Measurements from ENCODE around the gene MYO9B. TPM values are rescaled to one million over a fixed set of nuclear protein-coding genes. Genes with fewer than 3 reads are reported as not detected.
"Not testable (repeated sequence)": the region's sequence is repeated elsewhere in the genome, so short reads cannot be mapped to it uniquely, and the experiment has no call there.

MYO9B gene
- total RNA-seq, 1 donor from 2014 or later, result 32.4 TPM

- peak; percentile 81 for DNase-seq
- ATAC-seq (ENCODE audit: poor library complexity), result peak; percentile 79
- intact Hi-C loops (cut with DNase I), result no loop called here
Measured at GRCh38 chr19:17125728-17126677, 50.4 kb downstream of the MYO9B start.

DNA sequence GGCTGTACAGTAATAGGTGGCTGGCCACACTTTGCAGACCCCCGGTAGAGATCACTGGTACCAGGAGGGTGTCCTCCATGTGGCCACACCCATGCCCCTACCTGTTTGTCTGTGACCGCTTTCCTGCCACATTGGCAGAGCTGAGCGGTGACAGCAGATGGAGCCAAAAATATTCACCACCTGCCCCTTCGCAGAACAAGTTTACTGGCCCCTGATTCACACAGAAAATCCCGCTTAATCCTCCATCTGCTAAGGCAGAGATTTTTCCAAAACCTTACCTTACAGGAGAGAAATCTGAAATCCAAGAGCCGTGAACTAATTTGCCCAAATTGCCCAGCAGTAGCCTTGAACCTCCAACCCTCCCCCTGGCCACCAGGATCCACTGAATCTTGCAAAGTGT is 52.1 kb downstream of the MYO9B start:
- ATAC-seq (ENCODE audit: poor library complexity) (no peak), DNase-seq (no peak)
- intact Hi-C loops (cut with DNase I), result no loop called here

GRCh38 chr19:17128403-17128802 is 52.8 kb downstream of the MYO9B start:
- intact Hi-C loops (cut with DNase I), result no loop called here
- no peak for DNase-seq
- ATAC-seq (ENCODE audit: poor library complexity), result no peak

GRCh38 chr19:17128820-17129219 is 53.2 kb downstream of the MYO9B start:
- no peak for DNase-seq
- intact Hi-C loops (cut with DNase I), result no loop called here
- no peak for ATAC-seq (ENCODE audit: poor library complexity)

DNA sequence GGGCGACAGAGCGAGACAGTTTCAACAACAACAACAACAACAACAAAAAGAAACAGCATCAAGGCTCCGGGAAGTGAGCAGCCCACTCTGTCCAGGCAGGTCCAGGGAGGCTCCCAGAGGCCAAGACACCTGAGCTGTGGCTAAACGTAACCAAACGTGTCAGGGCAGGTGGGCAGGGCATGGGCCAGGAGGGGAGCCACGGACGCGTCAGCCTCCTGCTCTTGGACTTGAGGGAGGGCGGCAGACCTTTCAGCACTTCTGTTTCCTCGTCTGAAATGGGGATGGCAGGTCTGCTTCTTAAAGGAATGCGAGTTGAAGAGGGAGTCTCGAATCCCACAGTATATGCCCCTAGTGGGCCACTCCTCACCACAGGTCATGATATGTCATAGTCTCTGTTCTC is 53.8 kb downstream of the MYO9B start:
- ATAC-seq (ENCODE audit: poor library complexity), result no peak
- intact Hi-C loops (cut with DNase I), result no loop called here
- no peak for DNase-seq

- peak; percentile 95 for DNase-seq
- intact Hi-C loops (cut with DNase I), result loop anchor here (5.0 kb wide), 1 partner anchor 58 kb away; the partner anchor contains the start of genes HAUS8 and MYO9B
- ATAC-seq (ENCODE audit: poor library complexity), result peak; percentile 87
Measured at GRCh38 chr19:17135001-17135853, 59.6 kb downstream of the MYO9B start.

- intact Hi-C loops (cut with DNase I), result loop anchor here (5.0 kb wide), 1 partner anchor 59 kb away; the partner anchor contains the start of genes HAUS8 and MYO9B
- DNase-seq, result no peak
- peak; percentile 5 for ATAC-seq (ENCODE audit: poor library complexity)
Measured at GRCh38 chr19:17136021-17136420, 60.4 kb downstream of the MYO9B start.

DNA sequence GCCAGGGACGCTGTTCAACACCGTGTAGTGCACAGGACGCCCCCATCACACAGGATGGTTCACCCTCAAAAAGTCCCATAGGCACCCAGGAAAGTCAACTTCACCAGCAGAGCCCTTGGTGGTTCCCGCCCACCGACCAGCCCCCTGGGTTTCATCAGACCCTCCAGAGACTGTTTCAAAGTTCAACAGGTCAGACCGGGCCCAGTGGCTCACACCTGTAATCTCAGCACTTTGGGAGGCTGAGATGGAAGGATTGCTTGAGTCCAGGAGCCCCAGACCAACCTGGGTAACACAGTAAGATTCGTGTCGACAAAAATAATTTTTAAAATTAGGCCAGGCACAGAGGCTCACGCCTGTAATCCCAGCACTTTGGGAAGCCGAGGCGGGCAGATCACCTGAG is 61.0 kb downstream of the MYO9B start:
- ATAC-seq (ENCODE audit: poor library complexity), result no peak
- intact Hi-C loops (cut with DNase I), result loop anchor here (5.0 kb wide), 1 partner anchor 59 kb away; the partner anchor contains the start of genes HAUS8 and MYO9B

DNA sequence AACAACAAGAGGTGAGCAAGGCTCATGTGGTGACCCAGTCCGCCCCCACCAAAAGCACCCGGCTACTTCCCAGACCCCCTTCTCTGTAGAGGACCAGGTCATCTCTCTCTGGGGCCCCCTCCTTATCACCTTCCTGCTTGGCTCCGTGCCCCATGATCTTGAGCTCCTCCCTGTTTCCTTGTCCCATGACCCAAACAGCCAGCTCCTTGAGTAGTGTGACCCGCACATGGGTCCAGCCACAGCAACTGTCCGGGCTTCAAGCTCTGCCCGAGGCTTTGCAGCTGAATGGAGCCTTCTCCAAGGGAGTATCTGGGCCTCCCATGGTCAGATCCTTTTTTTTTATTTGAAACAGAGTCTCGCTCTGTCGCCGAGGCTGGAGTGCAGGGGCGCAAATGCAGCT is 61.8 kb downstream of the MYO9B start:
- intact Hi-C loops (cut with DNase I), result loop anchor here (5.0 kb wide), 1 partner anchor 60 kb away; the partner anchor contains the start of genes HAUS8 and MYO9B
- DNase-seq (no peak), ATAC-seq (ENCODE audit: poor library complexity) (no peak)

More for the DNA sequence above, 61.0 kb downstream of the MYO9B start:
- no peak for DNase-seq

DNA sequence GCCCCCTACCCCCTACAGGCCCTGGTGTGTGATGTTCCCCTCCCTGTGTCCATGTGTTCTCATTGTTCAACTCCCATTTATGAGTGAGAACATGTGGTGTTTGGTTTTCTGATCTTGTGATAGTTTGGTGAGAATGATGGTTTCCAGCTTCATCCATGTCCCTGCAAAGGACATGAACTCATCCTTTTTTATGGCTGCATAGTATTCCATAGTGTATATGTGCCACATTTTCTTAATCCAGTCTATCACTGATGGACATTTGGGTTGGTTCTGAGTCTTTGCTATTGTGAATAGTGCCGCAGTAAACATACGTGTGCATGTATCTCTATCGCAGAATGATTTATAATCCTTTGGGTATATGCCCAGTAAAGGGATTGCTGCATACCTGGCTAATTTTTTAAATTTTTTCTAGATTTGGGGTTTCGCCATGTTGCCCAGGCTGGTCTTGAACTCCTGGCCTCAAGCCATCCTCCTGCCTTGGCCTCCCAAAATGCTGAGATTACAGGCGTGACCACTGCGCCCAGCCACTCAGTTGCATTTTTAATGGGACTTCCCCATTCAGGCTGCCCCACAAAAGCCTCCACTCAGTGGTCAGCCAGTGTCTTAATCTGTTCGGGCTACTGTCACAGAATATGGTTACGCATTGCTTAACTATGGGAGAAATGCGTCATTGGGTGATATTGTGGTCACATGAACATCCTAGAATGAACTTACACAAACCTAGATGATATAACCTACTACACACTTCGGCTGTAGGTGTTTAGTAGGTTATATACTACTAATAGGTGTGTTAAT is 62.7 kb downstream of the MYO9B start:
- ATAC-seq (ENCODE audit: poor library complexity); DNase-seq: not testable (repeated sequence)
- intact Hi-C loops (cut with DNase I), result loop anchor here (5.0 kb wide), 1 partner anchor 61 kb away; the partner anchor contains the start of genes HAUS8 and MYO9B

- ATAC-seq (ENCODE audit: poor library complexity) (peak; percentile 69), DNase-seq (peak; percentile 79)
- intact Hi-C loops (cut with DNase I), result loop anchor here (5.0 kb wide), 1 partner anchor 62 kb away; the partner anchor contains the start of genes HAUS8 and MYO9B
Measured at GRCh38 chr19:17138937-17139598, 63.5 kb downstream of the MYO9B start.

GRCh38 chr19:17144771-17145170 is 69.2 kb downstream of the MYO9B start:
- ATAC-seq (ENCODE audit: poor library complexity), result peak; percentile 9
- DNase-seq, result peak; percentile 51
- intact Hi-C loops (cut with DNase I), result not testable (repeated sequence)

- no peak for ATAC-seq (ENCODE audit: poor library complexity)
- intact Hi-C loops (cut with DNase I), result no loop called here
- peak; percentile 22 for DNase-seq
Measured at GRCh38 chr19:17145546-17146497, 70.2 kb downstream of the MYO9B start.

- intact Hi-C loops (cut with DNase I), result no loop called here
- peak; percentile 13 for DNase-seq
- ATAC-seq (ENCODE audit: poor library complexity), result no peak
Measured at GRCh38 chr19:17148130-17148529, 72.6 kb downstream of the MYO9B start.

GRCh38 chr19:17149393-17150135 is 74.0 kb downstream of the MYO9B start:
- ATAC-seq (ENCODE audit: poor library complexity) (no peak), DNase-seq (peak; percentile 23)
- intact Hi-C loops (cut with DNase I), result no loop called here

- intact Hi-C loops (cut with DNase I), result no loop called here
- no peak for ATAC-seq (ENCODE audit: poor library complexity)
- no peak for DNase-seq
Measured at GRCh38 chr19:17153996-17154395, 78.4 kb downstream of the MYO9B start.

Measured in Right ventricle myocardium superior (tissue), 1 donor.